SK-MEL-5 (cell line): ENCODE measurements around the gene PLAAT5. TPM values are rescaled to one million over a fixed set of nuclear protein-coding genes. Genes with fewer than 3 reads are reported as not detected.

Experiments used
- DNase-seq: peaks from one replicate; pipeline ENCODE4 v3.0.0-alpha.2; 2016; ENCODE audit warnings: low read depth, low spot score
- in situ Hi-C: cut with HindIII; loops from 2 replicates; pipeline ENCODE4 v1.10.0; 2016; ENCODE audit warnings: low sequenced_read_pairs, high pct_unique_total_duplicates, low pct_unique_long_range_greater_than_20kb
- total RNA-seq: library from RNA; depleted of rRNA; stranded (reverse); fragments of >200 nt; shearing (Covaris generic); gene quantifications from 2 replicates; pipeline ENCODE4 v1.2.3, GENCODE V29; 2014

Gene PLAAT5
- total RNA-seq, 1 experiment from 2014 or later: not detected

DNA sequence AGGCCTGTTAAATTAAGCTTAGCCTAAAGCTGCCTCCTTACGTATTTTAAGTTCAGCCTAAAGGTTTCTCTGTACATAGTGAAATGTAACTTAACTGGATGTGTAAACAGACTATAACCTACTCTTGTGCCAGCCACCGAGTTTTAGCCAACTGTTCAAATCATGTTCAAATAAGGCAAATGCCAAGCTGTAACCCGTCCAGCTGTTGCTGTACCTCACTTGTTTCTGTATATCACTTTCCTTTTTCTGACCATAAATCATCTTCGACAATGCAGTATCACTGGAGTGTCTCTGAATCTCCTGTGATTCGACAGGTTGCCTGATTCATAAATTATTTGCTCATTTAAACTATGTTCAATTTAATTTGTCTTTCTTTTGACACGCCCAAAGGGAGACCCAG is 4.0 kb upstream of the PLAAT5 start:
- no peak for DNase-seq
- in situ Hi-C loops: no loop called here

GRCh38 chr11:63493127-63493526 is 2.2 kb upstream of the PLAAT5 start:
- in situ Hi-C loops: no loop called here

GRCh38 chr11:63492441-63492840 is 1.5 kb upstream of the PLAAT5 start:
- in situ Hi-C loops: no loop called here
- no peak for DNase-seq

More at GRCh38 chr11:63493127-63493526, 2.2 kb upstream of the PLAAT5 start:
- no peak for DNase-seq

DNA sequence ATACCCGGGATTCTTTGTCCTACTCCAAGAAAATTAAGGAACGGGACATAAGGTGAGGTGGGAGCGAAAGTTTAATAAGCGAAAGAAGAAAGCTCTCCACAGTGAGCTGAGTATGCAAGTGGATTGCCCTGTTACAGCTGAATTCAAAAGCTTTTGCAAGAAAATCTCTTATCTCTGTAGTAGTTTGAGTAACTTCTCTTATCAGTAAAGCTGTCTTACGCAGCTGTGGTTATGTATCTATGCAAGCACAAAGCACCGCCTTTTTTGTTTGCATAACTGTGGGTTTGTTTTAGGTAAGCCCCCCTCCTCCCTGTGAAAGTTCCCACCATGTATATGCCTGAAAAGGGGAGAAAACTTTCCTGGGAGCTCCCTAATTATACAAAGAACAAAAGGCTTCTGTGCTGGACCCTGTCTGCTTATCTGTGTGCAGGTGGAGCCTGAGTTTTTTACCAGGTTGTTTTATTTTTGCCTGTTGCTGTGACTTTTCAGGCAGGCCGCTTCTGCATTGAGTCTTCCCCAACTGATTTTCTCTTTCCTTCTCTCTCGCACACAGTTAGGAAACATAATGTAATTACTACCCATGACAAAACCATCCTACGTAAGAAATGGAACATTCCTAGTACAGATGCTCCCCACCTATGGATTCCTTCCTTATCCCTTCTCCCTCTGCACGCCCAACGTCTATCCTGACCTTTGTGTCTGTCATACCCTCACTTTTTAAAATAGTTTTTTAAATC is 837 bp upstream of the PLAAT5 start:
- no peak for DNase-seq
- in situ Hi-C loops: no loop called here

GRCh38 chr11:63491240-63491587 is 247 bp upstream of the PLAAT5 start:
- in situ Hi-C loops: no loop called here

DNA sequence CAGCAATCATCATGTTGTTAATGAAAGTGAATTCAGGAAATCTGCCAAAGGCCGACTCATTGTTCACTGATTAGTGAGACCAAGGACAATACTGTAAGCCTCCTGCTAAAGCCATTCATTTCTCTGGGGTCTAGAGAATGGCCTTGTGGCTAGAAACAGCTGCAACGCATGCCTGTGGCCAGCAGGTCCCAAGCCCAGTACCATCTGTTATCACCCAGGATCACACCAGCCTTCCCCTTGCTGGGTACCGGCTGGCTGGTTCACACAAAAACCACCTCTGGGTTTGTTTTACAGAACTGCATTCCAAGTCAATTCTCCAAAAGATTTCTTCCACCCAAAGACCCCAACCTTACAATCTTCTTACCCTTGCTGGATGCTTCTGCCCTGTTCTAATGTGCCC is 1.1 kb downstream of the PLAAT5 start:
- DNase-seq: no peak
- in situ Hi-C loops: no loop called here

More at GRCh38 chr11:63491240-63491587, 247 bp upstream of the PLAAT5 start:
- DNase-seq: no peak

GRCh38 chr11:63488789-63489188 is 2.2 kb downstream of the PLAAT5 start:
- in situ Hi-C loops: no loop called here
- DNase-seq: no peak

DNA sequence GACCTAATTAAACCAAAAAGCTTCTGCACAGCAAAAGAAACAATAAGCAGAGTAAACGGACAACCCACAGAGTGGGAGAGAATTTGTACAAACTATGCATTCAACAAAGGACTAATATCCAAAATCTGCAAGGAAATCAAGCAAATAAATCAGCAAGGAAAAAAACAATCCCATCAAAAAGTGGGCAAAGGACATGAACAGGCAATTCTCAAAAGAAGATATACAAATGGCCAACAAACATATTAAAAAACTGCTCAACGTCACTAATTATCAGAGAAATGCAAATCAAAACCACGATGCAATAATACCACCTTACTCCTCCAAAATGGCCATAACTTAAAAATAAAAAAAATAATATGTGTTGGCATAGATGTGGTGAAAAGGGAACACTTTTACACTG is 5.2 kb downstream of the PLAAT5 start:
- DNase-seq: no peak
- in situ Hi-C loops: no loop called here

GRCh38 chr11:63480039-63480438 is 10.9 kb downstream of the PLAAT5 start:
- no peak for DNase-seq
- in situ Hi-C loops: no loop called here

DNA sequence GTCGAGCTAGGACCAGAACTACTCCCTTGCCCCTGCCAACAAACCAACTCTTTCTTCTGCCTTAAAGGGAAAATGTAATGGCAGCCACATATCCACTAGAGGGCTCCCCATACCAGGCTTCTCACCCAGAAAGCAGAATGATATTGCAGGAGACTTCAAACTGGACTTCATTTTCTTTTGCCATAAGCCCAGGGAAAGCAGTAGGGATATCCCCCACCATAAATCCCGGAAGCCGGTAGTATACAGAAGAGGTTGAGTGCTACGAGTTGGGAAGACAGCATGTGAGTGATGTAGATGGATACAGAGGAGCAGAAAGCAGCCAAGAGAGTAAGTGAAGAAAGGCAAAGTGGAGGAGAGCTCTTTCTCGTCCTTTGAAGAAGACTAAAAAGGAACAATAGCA is 12.1 kb downstream of the PLAAT5 start:
- in situ Hi-C loops: no loop called here
- DNase-seq: peak; percentile 84

- in situ Hi-C loops: no loop called here
- no peak for DNase-seq
Measured at GRCh38 chr11:63476618-63477017, 14.3 kb downstream of the PLAAT5 start.

DNA sequence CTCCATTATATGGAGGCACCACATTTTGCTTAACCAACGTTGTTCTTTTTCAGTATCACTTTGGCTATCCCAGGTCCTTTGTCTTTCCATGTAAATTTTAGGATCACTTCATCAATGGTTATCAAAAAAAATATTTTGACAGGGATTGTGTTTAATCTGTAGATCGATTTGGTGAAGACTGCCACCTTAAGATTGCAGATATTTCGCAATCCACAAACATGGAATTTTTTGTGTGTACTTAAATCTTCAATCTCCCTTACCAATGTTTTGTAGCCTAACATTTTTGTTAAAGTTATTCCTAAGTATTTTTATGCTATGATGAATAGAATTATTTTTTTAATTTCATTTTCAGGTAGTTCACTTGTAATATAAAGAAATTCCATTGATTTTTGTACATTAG is 18.6 kb downstream of the PLAAT5 start:
- no peak for DNase-seq
- in situ Hi-C loops: no loop called here

GRCh38 chr11:63470311-63470710 is 20.7 kb downstream of the PLAAT5 start:
- DNase-seq: no peak
- in situ Hi-C loops: no loop called here

DNA sequence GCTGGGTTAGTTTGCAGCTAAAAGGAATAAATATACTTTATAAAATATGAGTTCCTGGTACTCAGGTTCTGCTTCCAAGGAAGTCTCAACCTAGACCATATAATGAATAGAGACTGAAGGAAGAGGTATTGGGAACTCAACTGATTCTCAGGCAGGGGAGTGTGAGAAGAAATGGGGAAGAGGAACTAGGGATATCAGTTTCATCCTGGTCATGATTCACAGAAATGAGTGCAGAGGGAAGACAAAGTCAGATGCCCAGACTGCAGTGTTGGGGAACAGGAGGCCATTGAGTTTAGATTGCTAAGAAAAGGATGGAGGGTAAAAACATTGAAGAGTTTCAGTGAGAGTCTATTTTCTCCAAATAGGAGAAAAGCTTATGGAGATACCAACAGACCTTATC is 28.8 kb downstream of the PLAAT5 start:
- in situ Hi-C loops: no loop called here
- DNase-seq: no peak

DNA sequence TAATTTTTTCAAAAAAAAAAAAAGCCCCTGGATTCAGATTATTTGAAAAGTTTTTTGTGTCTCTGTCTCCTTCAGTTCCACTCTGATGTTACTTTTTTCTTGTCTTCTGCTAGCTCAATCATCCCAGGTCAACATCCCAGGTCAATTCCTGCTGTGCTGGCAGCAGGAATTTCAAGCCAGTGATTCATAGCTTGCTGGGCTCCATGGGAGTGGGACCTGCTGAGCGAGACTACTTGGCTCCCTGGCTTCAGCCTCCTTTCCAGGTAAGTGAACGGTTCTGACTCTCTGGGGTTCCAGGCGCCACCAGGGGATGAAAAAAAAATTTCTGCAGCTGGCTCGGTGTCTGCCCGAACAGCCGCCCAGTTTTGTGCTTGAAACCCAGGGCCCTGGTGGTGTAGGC is 31.4 kb downstream of the PLAAT5 start:
- in situ Hi-C loops: no loop called here
- DNase-seq: no peak

DNA sequence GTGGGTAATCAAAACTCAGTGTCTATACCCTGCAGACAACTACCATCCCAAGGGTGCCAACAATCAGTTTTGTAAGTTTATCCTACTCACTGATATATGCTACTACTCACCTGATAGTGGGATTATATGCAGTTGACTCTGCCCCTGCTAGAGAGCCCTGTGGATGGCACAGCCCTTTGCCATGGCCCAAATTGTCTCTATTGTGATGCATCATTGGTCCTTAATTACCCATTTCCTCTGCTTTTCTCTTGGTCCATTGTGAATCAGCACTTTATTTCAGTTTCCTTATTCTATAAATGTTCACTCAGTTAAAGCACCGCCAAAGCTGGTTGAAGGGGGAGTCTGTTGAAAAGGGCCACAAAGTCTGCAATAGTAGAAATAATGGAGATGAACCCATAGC is 42.3 kb downstream of the PLAAT5 start:
- no peak for DNase-seq
- in situ Hi-C loops: no loop called here

DNA sequence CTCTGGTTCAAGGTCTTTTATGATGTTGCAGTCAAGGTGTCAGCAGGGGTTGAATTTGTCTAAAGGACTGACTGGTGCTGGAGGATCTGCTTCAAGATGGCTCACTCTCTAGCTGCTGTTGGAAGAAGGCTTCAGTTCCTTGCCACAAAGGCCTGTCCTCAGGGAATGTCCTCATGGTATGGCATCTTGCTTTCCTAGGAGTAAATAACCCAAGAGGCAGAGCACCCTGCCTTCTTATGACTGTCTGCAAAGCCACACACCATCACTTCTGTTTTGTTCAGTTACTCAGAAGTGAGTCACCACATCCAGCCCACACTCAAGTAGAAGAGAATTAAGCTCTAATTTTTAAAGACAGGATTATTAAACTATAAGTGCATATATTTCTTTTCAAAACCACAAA is 45.2 kb downstream of the PLAAT5 start:
- DNase-seq: no peak
- in situ Hi-C loops: no loop called here

DNA sequence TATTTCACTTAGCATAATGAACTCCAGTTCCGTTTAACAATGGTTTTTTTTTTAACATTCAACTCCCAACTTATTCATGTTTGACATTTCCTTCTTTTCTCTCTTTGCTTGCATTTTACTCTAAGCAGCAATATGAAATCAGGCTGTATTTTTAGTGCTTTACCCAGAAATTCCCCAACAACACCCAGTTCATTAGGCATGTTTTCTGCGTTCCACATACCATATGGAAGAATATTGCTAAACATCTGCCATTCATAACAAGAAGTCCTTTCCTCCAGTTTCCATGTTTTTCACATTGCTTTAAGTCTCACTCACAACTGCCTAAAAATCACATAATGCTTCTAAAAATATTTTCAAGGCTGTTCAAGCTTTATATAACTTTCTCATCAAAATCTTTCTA is 45.8 kb downstream of the PLAAT5 start:
- no peak for DNase-seq
- in situ Hi-C loops: no loop called here

DNA sequence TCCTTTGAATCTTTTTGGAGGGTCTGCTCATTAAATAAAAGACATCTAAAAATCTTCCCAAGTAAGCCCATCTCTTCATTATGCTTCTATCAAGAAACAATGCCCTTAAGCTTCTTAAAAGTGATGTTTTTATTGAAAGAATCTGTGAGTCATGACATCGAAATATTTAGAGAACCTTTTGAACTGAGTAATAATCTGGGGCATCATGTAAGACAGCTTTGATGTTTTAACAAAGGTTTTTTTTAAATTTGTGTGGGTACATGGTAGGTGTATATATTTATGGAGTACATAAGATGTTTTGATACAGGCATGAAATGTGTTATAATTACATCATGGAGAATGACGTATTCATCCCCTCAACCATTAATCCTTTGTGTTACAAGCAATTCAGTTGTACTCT is 46.8 kb downstream of the PLAAT5 start:
- no peak for DNase-seq
- in situ Hi-C loops: no loop called here

- no peak for DNase-seq
- in situ Hi-C loops: no loop called here
Measured at GRCh38 chr11:63443714-63444113, 47.3 kb downstream of the PLAAT5 start.
